K562 (cell line): ENCODE results near the gene TRIM31. TPM values are rescaled to one million over a fixed set of nuclear protein-coding genes. Genes with fewer than 3 reads are reported as not detected.

Source experiments
- ATAC-seq: fragments of 200-7000 bp; cut with Tn5 transposase; 3 replicates; pipeline ENCODE4 v1.9.1; 2020; ENCODE audit warnings: moderate library complexity
- BruUV-seq: library from RNA; stranded (reverse); fragments of 400-500 nt; replicated peaks from 2 replicates; lab custom pipeline; 2021; lab: Mats Ljungman, UMichigan
- CTCF ChIA-PET: fragments of 300-600 bp; formaldehyde crosslinking; extraction: SDS; loops from one replicate; lab custom pipeline; 2021; ENCODE audit warnings: low intra/inter-chr PET ratio; lab: Yijun Ruan, JAX
- POLR2A ChIA-PET: fragments of 300-600, 350-650 bp; sonication (Branson Sonifier 250); formaldehyde crosslinking; extraction: SDS; loops from one replicate; lab custom pipeline; 2021; ENCODE audit warnings: antibody characterized with exemption, inconsistent platforms; lab: Yijun Ruan, JAX
- DNase-seq, 4 experiments: peaks; one replicate each; pipeline versions ENCODE4 v3.0.0 to v3.0.0-alpha.2; 2011 to 2018; ENCODE audit warnings: low spot score in 3 of 4, mixed read lengths in 3 of 4; ENCODE audit errors: extremely low read depth in 1 of 4
- FAIRE-seq: peaks from 2 replicates; lab custom pipeline; 2011; peaks lifted over from hg19 to GRCh38; lab: Jason Lieb, UNC
- H2AFZ ChIP-seq: 2 replicates; pipeline ENCODE4 v1.6.0; 2011; ENCODE audit warnings: low read depth, low read length, control low read depth, inconsistent platforms
- H3K27ac ChIP-seq: fragments of 200-600 bp; 3 replicates; pipeline ENCODE4 v1.8.0; 2011; ENCODE audit warnings: low read depth, mild to moderate bottlenecking, control low read depth, inconsistent platforms, low read length, moderate library complexity, mixed read lengths; ENCODE audit errors: extremely low read depth
- H3K27me3 ChIP-seq, 2 experiments: fragments of 300-600 bp in 1 of 2; 2 replicates in 1 of 2; 3 replicates in 1 of 2; pipeline versions ENCODE4 v1.6.0 to v1.8.0; 2011; ENCODE audit warnings: inconsistent platforms in 2 of 2, low read length in 2 of 2, mild to moderate bottlenecking in 1 of 2, mixed read lengths in 1 of 2, moderate library complexity in 1 of 2; ENCODE audit not compliant: control insufficient read depth in 2 of 2, insufficient read depth in 2 of 2
- H3K36me3 ChIP-seq: fragments of 300-600 bp; 3 replicates; pipeline ENCODE4 v1.8.0; 2011; ENCODE audit warnings: mild to moderate bottlenecking, low read length, inconsistent platforms; ENCODE audit not compliant: control insufficient read depth, insufficient read depth
- H3K4me1 ChIP-seq, 2 experiments: fragments of 200-600 bp in 1 of 2; replicated peaks in 1 of 2; 2 replicates in 1 of 2; 3 replicates in 1 of 2; pipeline versions ENCODE4 v1.5.1 to v1.8.0; 2011; ENCODE audit warnings: inconsistent platforms in 2 of 2, low read length in 2 of 2, mild to moderate bottlenecking in 1 of 2, mixed read lengths in 1 of 2, moderate library complexity in 1 of 2; ENCODE audit not compliant: control insufficient read depth in 2 of 2, insufficient read depth in 2 of 2
- H3K4me2 ChIP-seq: 2 replicates; pipeline ENCODE4 v1.6.1; 2011; ENCODE audit warnings: low read length, control low read depth, inconsistent platforms, mixed read lengths; ENCODE audit not compliant: insufficient read depth
- H3K4me3 ChIP-seq: fragments of 200-600 bp; sonication (generic), shearing (Covaris generic); 2 replicates; pipeline ENCODE4 v1.5.1; 2016; ENCODE audit warnings: control low read depth, inconsistent platforms
- H3K79me2 ChIP-seq: fragments of 200-600 bp; 3 replicates; pipeline ENCODE4 v1.8.0; 2011; ENCODE audit warnings: low read length, inconsistent platforms; ENCODE audit not compliant: control insufficient read depth, insufficient read depth
- H3K9ac ChIP-seq, 2 experiments: 2 replicates each; pipeline versions ENCODE4 v1.6.0 to v1.6.1; 2011; ENCODE audit warnings: low read depth in 2 of 2, low read length in 2 of 2, control low read depth in 1 of 2, inconsistent platforms in 1 of 2, mild to moderate bottlenecking in 1 of 2, mixed read lengths in 1 of 2; ENCODE audit not compliant: insufficient read depth in 1 of 2
- H3K9me1 ChIP-seq: one replicate; pipeline ENCODE4 v1.6.0; 2011; ENCODE audit warnings: inconsistent platforms, mild to moderate bottlenecking, low read length, moderate library complexity; ENCODE audit not compliant: control insufficient read depth, insufficient read depth
- H3K9me3 ChIP-seq: replicated peaks from 2 replicates; pipeline ENCODE4 v1.5.1; 2011; ENCODE audit warnings: low read depth, low read length, inconsistent platforms; ENCODE audit not compliant: control insufficient read depth, insufficient read depth
- H4K20me1 ChIP-seq: replicated peaks from 2 replicates; pipeline ENCODE4 v1.6.1; 2011; ENCODE audit warnings: low read length, inconsistent platforms, mixed read lengths; ENCODE audit not compliant: control insufficient read depth, insufficient read depth
- AFF4 ChIP-seq: sonication (generic); formaldehyde crosslinking; IDR thresholded peaks from 2 replicates; pipeline ENCODE4 v1.8.0; 2023; ENCODE audit warnings: mild to moderate bottlenecking, missing genetic modification reagents
- CSDE1 ChIP-seq, 2 experiments: fragments of 450-650 bp; IDR thresholded peaks; 2 replicates each; pipeline ENCODE4 v1.6.1; 2016; ENCODE audit warnings: mild to moderate bottlenecking in 1 of 2
- FOXK2 ChIP-seq, 2 experiments: fragments of 450-650 bp; IDR thresholded peaks in 1 of 2; conservative IDR thresholded peaks in 1 of 2; 2 replicates each; pipeline ENCODE4 v1.6.1; 2016; ENCODE audit warnings: low read depth in 2 of 2, mild to moderate bottlenecking in 1 of 2
- GTF2B ChIP-seq: IDR thresholded peaks from 2 replicates; pipeline ENCODE4 v1.6.1; 2011; ENCODE audit not compliant: insufficient read length; ENCODE audit errors: extremely low read depth
- KAT7 ChIP-seq: sonication (generic); formaldehyde crosslinking; IDR thresholded peaks from 2 replicates; pipeline ENCODE4 v1.8.0; 2022; ENCODE audit warnings: missing genetic modification reagents, mild to moderate bottlenecking, borderline replicate concordance
- NONO ChIP-seq, 2 experiments: fragments of 200-400 bp in 1 of 2; fragments of 450-650 bp in 1 of 2; formaldehyde crosslinking in 1 of 2; IDR thresholded peaks; 2 replicates each; pipeline ENCODE4 v1.6.1; 2017; ENCODE audit warnings: low read depth in 2 of 2, mild to moderate bottlenecking in 2 of 2, moderate library complexity in 2 of 2, low read length in 1 of 2
- PTRF ChIP-seq: fragments of 450-650 bp; IDR thresholded peaks from 2 replicates; pipeline ENCODE4 v1.6.1; 2016; ENCODE audit warnings: mild to moderate bottlenecking, missing genetic modification characterization, missing compliant biosample characterization
- ZBTB17 ChIP-seq: fragments of 450-650 bp; formaldehyde crosslinking; IDR thresholded peaks from 2 replicates; pipeline ENCODE4 v1.4.0; 2020; ENCODE audit warnings: mild to moderate bottlenecking
- ZNF695 ChIP-seq: fragments of 450-650 bp; formaldehyde crosslinking; IDR thresholded peaks from 2 replicates; pipeline ENCODE4 v1.4.0; 2020; ENCODE audit warnings: mild to moderate bottlenecking, moderate library complexity
- WGBS: fragments of 100-300 bp; shearing (Covaris generic); methylation state at CpG from one replicate; pipeline ENCODE4 v1.1.6; 2016; ENCODE audit warnings: low coverage, mixed read lengths; ENCODE audit not compliant: insufficient coverage; ENCODE audit errors: missing lambda C conversion rate; 5-methylcytosine and 5-hydroxymethylcytosine counted together
- in situ Hi-C: fragments of 300-500 bp; cut with MboI; formaldehyde crosslinking; loops from 4 replicates; pipeline ENCODE4 v1.15.0; 2018; ENCODE audit warnings: inconsistent platforms, mixed read lengths
- intact Hi-C: fragments of 100-400 bp; cut with micrococcal nuclease; formaldehyde crosslinking; loops from 2 replicates; pipeline ENCODE4 v1.14.2; 2022
- polyA plus RNA-seq, 8 experiments: library from polyadenylated mRNA; depleted of rRNA in 4 of 8; stranded (reverse) in 5 of 8; unstranded in 3 of 8; fragments of >200 nt; fragmentation: Nextera tagmentation in 2 of 8; fragmentation: Illumina TruSeq in 1 of 8; extraction: Ambion mirVana in 2 of 8; extraction: Trizol in 1 of 8; gene quantifications; 2 replicates each; pipeline versions ENCODE4 v1.2.1 to v1.2.3, GENCODE V29; 2011 to 2014; ENCODE audit warnings: inconsistent platforms in 1 of 8, missing spikeins in 1 of 8
- total RNA-seq, 7 experiments: library from RNA; depleted of rRNA in 6 of 7; stranded (reverse); fragments of >200 nt in 6 of 7; fragmentation: Illumina TruSeq in 2 of 7; extraction: Trizol in 2 of 7; gene quantifications; 2 replicates each; pipeline versions ENCODE4 v1.2.1 to v1.2.3, GENCODE V29; 2011 to 2021; ENCODE audit warnings: low replicate concordance in 1 of 7
- TF ChIP-seq, protein P1 (sequence below), 2 experiments: fragments of 450-650 bp in 1 of 2; sonication (generic) in 1 of 2; formaldehyde crosslinking in 1 of 2; IDR thresholded peaks in 1 of 2; conservative IDR thresholded peaks in 1 of 2; 2 replicates each; pipeline versions ENCODE4 v1.6.1 to v1.8.1; 2016 to 2023; ENCODE audit warnings: mild to moderate bottlenecking in 2 of 2, moderate library complexity in 2 of 2, inconsistent platforms in 1 of 2, missing genetic modification reagents in 1 of 2

The TRIM31 gene
- total and polyA plus RNA-seq, 9 of the 15 experiments (the other 6 are each of a cell fraction or from before 2014, with no cell fraction given): not detected

- TF ChIP-seq AFF4 (CRISPR knock-in tag) (no peak), ZNF695 (CRISPR knock-in tag) (no peak)
- TF ChIP-seq, all 486 proteins: peak for 1
These were observed 23.8 kb upstream of the TRIM31 start (continued) for GRCh38 chr6:30136570-30137286.

GRCh38 chr6:30135757-30136156, 22.9 kb upstream of the TRIM31 start, which contains the start of gene TRIM40:
TRIM40 (plus strand) TSS chr6:30136140; CDS start chr6:30137037, 897 bp downstream.
- no peaks in the 10 kb centered on the region for H3K9me3 ChIP-seq
- TF ChIP-seq KAT7 (CRISPR knock-in tag): no peak
- no peak for TF ChIP-seq GTF2B
- TF ChIP-seq, protein P1, sequence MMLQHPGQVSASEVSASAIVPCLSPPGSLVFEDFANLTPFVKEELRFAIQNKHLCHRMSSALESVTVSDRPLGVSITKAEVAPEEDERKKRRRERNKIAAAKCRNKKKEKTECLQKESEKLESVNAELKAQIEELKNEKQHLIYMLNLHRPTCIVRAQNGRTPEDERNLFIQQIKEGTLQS (IDR thresholded peaks at IDR 0.05): no peak
- TF ChIP-seq, protein P1 (CRISPR knock-in tag; conservative IDR thresholded peaks at IDR 0.05): no peak
- TF ChIP-seq ZBTB17: no peak
- no peak for TF ChIP-seq FOXK2 (conservative IDR thresholded peaks at IDR 0.05 in 1 of 2, IDR thresholded peaks at IDR 0.05 in 1 of 2; ENCODE audit: low read depth in 2 of 2)
- no peak for TF ChIP-seq NONO (IDR thresholded peaks at IDR 0.05; ENCODE audit: low read depth in 2 of 2, low read length in 1 of 2)
- no peak for TF ChIP-seq PTRF (tag)
- no peak for TF ChIP-seq CSDE1 (IDR thresholded peaks at IDR 0.05)
- BruUV-seq: no TSS peak
- in situ Hi-C loops (no loop called here), intact Hi-C loops (no loop called here)
- no peak for FAIRE-seq
- 4% methylated on average over 4 of the region's 4 CpGs for WGBS
- H4K20me1 ChIP-seq: no peaks in the 10 kb centered on the region
- no peak within 1 kb of the TSS for H3K9ac ChIP-seq
- peaks cover 0 to 2% of the 10 kb centered on the region in 2 experiments; a peak in 3 of 5 replicates for H3K4me1 ChIP-seq
- H3K9me1 ChIP-seq: no peaks in the 10 kb centered on the region
- no peaks in the 10 kb centered on the region for H3K79me2 ChIP-seq
- no peak for DNase-seq
- ATAC-seq: no peak
- H3K4me3 ChIP-seq: no peak within 1 kb of the TSS
- H3K27ac ChIP-seq: no peak within 1 kb of the TSS
- H3K36me3 ChIP-seq: no peaks in the 10 kb centered on the region
- peak within 1 kb of the TSS; percentile 26; the same call in 1 of the 2 replicates for H2AFZ ChIP-seq
- peaks cover 0 to 14% of the 10 kb centered on the region in 2 experiments; a peak in 3 of 5 replicates for H3K27me3 ChIP-seq
- H3K4me2 ChIP-seq: no peak within 1 kb of the TSS
- ChIA-PET CTCF (no interaction called here), POLR2A (interaction anchor here (2.3 kb wide), 1 partner anchor 10 kb away, joined by 6 read pairs; no protein-coding TSS in a partner anchor)
